NCI-H524 (cell line): ENCODE measurements around the gene LNX2.

Source experiments
- DNase-seq, 2 experiments: peaks; one replicate each; lab custom pipeline; 2025; lab: John Stamatoyannopoulos, UW

Gene LNX2

GRCh38 chr13:27504128-27504867 lies 116.0 kb downstream of the LNX2 start:
- DNase-seq, result peak in 1 of 2 experiments; percentile 18

GRCh38 chr13:27500806-27501534 lies 119.4 kb downstream of the LNX2 start:
- DNase-seq, result no peak

GRCh38 chr13:27497563-27498230 lies 122.6 kb downstream of the LNX2 start:
- DNase-seq, result no peak

GRCh38 chr13:27496536-27497273 lies 123.6 kb downstream of the LNX2 start:
- no peak for DNase-seq

GRCh38 chr13:27496006-27496405 lies 124.3 kb downstream of the LNX2 start:
- no peak for DNase-seq
